ENCODE measurements around the gene SH3RF1.
"Not testable (repeated sequence)": the region's sequence is repeated elsewhere in the genome, so short reads cannot be mapped to it uniquely, and the experiment has no call there.

SH3RF1 gene

DNA sequence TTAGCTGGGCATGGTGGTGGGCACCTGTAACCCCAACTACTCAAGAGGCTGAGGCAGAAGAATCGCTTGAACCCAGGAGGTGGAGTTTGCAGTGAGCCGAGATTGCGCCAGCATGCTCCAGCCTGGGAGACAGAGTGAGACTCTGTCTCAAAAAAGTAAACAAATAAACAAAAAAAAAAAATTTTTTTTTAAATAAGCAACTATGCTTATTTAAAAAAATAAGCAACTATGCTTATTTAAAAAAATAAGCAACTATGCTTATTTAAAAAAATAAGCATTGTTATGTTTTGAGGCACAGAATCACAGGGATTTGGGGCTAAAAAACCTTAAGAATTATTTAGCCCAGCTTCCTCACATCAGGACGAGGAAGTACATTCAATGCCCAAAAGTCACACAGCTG lies 92.7 kb downstream of the SH3RF1 start:
- FAIRE-seq; DNase-seq (ENCODE audit: extremely low spot score, insufficient read length, low read depth): not testable (repeated sequence)

DNA sequence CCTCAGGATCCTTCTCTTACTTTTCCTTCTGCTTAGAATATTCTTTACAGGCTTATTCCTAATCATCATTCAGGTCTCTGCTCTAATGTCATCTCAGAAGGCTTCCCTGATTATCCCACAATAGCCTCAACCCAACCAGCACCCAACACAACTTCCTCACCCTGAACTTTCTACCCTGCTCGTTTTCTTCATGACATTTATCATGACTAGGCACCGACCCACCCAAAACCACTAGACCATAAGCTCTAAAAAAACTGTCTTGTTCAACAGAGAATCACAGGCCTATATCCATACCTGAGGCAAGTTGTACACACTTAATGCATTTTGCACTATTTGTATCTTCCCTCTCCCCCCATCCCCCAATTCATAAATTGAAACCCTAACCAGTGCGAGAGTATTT lies 95.3 kb downstream of the SH3RF1 start:
- no peak for DNase-seq (ENCODE audit: extremely low spot score, insufficient read length, low read depth)
- FAIRE-seq = no peak

DNA sequence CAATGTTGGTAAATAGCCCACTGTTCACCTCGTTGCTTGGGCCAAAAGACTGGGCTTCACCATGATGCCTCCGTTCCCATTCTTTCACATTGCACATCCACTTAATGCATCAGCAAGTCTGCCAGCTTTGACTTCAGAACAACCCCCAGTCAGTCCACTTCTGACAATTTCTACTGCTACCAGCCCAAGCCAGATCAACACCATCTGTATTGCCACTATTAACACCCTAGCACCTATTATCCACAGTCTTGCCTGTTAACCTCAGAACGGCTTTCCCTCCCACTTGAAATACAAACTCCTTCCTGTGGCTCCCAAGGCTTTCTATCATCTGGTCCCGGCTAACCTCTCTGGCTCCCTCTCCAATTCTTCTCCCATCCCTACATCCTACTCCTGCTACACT lies 95.7 kb downstream of the SH3RF1 start:
- FAIRE-seq (no peak), DNase-seq (ENCODE audit: extremely low spot score, insufficient read length, low read depth) (no peak)

DNA sequence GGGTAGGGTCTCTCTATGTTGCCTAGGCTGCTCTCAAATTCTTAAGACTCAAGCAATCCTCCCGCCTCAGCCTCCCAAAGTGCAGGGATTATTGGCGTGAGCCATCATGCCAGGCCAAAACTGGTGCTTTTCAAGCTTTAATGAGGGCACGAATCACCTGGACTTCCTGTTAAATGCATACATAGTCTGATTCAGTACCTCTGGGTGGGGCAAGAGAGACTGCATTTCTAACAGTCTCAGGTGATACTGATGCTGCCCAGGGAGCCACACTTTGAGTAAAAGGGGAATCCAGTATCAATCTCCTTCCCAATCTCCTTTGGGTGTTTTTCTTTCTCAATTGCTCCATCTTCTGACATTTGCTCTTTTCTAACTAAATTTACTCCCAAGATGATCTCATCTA lies 96.5 kb downstream of the SH3RF1 start:
- FAIRE-seq (no peak), DNase-seq (ENCODE audit: extremely low spot score, insufficient read length, low read depth) (no peak)

DNA sequence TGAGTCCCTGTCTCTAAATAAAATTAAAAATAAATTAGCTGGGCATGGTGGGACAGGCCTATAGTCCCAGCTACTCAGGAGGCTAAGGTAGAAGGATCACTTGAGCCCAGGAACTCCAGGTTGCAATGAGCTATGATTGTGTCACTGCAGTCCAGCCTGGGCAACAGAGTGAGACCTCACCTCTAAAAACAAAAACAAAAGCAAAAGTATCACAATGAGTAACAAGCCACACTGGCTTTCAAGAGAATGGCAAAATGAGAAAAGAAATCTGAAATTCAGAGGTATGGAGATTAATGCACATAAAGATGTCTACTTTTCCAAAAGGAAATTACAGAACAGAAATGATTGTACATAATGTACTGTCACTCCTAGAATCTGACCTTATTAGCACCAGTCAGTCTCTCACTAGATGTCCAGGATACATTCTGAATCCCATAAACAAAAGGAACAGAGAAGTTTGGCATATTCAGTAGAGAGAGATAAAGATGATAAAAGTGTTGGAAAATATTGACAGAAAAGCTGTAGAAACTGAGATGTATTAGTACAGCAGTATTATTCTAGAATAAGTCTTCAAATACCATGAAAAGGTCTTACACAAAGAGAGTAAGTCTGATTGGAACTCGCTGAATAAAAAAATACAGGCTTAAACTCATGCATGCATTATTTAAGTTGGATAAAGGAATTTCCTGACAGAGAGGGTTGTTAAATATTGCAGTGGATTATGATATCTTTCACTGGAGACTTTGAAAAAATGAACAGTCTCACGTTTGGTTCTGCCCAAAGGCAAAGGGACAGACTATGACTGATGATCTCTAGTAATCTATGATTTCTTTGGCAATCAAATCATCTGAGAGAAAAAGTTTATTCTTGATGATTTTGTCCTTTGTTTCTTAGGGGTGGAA lies 102.5 kb downstream of the SH3RF1 start:
- FAIRE-seq = peak; percentile 94
- no peak for DNase-seq (ENCODE audit: extremely low spot score, insufficient read length, low read depth)

DNA sequence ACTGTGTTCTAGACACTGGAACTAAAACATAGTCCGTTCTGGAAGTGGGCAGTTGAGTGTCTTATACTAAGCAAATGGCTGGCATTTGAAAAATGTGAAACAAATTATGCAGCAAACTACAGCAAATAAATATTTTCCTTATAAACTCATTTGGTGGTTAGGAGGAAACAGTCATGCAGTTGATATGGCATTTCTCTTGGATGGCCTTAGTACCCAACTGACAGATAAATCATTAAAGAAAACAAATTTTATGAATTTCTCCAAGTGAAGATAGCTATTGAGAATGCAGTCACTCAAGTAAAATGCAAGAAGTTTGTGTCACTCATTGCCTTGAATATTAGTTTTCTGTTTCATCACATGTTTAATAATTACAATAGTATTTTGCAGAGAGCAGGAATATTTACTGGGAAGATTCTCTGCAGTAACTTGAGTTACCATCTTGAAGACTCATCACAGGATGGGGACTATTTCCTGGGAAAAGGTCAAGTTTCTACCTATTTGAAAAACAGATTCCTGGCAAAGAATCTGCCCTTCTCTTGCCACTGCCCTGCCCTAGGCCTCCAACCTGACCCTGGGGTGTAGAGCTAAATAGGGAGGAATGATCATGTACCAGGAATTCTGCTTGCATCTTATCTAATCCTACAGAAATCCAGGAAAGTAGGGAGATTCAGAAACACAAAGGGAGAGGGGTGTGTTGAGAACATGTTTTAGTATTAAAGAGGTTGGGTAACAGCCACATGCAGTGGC lies 105.9 kb downstream of the SH3RF1 start:
- FAIRE-seq = no peak

DNA sequence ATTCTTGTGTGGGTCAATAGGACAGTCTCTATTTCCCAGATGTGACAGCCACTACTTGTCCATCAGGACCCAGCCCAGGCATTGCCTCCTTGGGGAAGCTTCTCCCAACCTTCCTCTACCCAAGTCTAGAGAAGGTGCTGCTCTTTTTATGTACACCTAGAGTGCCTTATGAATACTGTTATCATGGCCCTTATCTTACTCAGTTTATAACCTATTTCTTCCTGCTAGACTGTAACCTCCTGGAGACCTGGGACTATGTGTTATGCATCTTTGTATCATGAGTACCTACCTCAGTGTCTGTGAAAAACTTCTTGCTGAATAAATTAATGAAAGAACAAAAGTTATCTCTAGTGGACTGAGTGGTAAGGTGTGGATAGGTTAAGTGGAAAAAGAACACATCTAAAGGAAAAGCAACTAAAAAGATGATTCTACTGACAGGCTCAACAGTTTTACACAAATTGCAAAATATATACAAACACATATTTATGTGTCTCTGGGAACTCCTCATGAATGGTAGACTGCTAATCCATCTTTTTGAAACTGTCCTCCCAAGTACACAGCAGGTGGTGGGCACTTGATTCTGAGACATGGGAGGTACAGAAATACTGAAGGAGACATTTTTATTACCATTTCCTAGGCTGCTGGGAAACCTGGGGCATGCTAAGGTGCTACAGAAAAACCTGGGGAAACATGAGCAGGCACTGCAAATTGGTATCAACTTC lies 106.6 kb downstream of the SH3RF1 start:
- DNase-seq (ENCODE audit: extremely low spot score, insufficient read length, low read depth) (no peak), FAIRE-seq (no peak)

More for the DNA sequence above, 105.9 kb downstream of the SH3RF1 start:
- no peak for DNase-seq (ENCODE audit: extremely low spot score, insufficient read length, low read depth)

DNA sequence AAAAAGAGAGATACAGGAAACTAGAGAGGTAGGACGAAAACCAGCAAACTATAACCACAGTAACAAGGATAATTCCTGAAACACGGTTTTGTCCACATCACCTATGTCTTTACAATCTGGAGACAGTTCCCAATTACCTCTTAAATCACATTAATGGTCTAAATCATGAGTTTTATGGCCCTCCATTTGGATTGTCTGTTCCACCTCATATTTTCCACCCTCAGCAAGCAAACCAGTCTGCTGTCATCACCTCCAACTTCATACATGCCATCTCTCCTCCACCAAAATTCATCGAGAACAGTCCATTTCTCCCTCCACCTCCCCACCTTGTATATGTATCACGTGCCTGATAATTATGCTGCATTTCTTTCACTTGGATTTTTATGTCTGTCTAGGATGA lies 107.3 kb downstream of the SH3RF1 start:
- DNase-seq (ENCODE audit: extremely low spot score, insufficient read length, low read depth) = no peak
- no peak for FAIRE-seq

DNA sequence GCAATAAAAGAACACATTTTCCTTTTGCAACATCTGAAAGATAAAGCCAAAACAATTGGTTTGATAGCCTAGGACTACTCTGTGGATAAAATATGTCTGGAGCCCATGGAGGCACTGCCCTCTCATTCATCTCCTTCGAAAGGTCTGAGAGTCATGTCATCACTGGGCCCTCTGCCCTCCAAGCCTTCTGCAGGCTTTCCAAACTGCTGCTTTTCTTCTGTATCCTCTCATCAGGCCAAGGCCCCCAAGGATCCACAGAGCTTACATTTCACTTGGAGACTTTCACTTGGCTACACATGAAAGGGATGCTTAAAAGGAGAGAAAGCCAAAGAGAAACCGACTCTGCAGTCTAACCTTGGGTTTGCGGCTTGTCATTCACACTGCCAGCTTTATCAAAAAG lies 109.9 kb downstream of the SH3RF1 start:
- FAIRE-seq (no peak), DNase-seq (ENCODE audit: extremely low spot score, insufficient read length, low read depth) (no peak)

DNA sequence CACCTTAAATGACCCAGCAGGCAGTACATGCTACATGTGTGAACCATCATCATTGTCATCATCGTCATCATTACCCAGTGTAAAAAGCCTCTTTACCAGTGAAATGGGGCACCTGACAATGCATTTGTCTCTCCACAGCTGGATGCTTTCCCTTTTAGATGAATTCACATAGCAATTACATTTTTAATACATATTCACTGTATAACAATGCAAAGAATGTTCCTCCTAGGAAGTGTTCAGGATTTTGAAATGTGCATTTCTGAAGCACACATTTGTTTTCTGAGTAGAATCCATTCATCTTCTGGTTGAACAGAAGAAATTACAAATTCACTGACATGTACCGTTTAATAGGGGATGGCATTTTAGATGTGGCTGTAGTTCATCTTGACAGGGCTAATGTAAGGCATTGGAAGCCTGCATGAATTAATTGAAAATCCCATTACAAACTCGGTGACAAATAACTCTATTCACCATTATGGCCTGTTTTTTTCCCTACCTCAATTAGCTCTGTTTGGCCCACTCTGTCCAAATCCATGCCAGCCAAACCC lies 111.1 kb downstream of the SH3RF1 start:
- FAIRE-seq (no peak), DNase-seq (ENCODE audit: extremely low spot score, insufficient read length, low read depth) (no peak)

DNA sequence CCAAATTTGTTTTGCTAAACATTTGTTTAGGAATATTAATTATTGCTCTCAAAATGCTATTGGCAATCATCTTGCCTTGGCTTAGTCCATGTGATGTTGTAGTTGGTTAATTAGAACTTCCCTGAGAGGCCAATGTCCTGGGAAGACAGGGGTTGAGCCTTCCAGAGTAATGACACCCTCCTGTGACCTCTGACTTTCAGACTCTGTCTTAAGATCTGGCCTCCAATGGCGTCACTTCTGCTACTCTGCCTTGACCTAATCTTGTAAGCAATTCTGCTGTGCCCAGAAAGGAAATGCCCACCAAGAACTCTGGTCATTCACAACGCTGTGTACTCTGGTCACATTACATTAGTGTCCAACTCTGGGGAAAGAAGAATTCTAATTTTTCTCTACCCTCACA lies 111.9 kb downstream of the SH3RF1 start:
- FAIRE-seq = no peak
- DNase-seq (ENCODE audit: extremely low spot score, insufficient read length, low read depth) = no peak

DNA sequence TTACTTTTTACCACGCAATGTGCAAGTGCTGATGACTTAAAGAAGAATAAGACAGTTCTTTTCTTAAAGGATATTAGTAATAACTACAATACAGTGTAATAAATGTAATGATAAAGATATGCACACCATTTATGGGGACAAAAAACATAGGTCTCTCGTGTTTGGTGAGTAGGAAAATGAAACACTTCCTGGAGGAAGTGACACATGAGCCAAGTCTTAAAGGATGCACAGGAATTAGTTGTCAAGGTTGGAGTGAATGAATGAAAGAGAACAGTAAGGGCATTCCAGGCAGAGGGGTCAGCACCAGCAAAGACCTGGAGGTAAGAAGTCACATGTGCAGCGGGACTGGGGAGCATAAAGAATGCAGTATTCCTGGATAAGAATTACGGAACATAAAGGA lies 112.7 kb downstream of the SH3RF1 start:
- FAIRE-seq = no peak

DNA sequence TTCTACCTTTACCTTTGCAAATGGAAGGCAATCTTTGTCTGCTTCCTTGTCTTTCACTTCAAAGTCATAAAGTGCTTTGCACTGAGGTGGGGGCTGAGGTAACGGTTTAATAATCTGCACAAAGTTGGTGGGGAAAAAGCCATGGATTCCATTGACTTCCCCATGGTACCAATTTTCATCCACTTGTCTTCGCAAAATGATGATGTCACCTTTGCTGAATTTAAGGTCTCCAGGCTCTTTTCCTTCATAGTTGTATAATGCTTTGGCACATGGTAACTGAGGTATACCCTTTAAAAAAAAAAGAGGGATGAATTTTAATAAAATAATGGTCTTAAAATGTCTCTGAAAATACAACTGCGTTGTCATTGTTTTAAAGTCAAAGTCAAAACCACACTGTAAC lies 114.4 kb downstream of the SH3RF1 start:
- no peak for DNase-seq (ENCODE audit: extremely low spot score, insufficient read length, low read depth)

More for the DNA sequence above, 112.7 kb downstream of the SH3RF1 start:
- no peak for DNase-seq (ENCODE audit: extremely low spot score, insufficient read length, low read depth)

DNA sequence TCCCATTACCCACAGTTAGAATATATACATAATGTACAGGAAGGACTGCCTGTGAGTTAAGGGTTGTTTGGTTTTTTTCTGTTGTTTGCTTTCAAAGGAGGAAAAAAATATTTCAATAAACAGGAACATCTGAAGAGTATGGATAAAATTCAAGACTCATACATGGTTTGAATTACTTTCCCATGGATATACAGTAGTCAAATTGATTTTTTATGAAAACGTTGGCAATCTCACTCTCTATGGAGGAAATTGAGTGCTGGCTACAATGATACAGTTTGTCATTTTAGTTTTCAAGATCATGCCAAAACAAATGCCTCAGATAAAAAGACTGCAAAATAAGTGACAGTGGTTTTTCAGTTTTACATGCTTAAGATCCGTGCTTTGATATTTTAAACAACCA lies 116.6 kb downstream of the SH3RF1 start:
- FAIRE-seq (peak; percentile 18), DNase-seq (ENCODE audit: extremely low spot score, insufficient read length, low read depth) (no peak)

More for the DNA sequence above, 114.4 kb downstream of the SH3RF1 start:
- FAIRE-seq = no peak

DNA sequence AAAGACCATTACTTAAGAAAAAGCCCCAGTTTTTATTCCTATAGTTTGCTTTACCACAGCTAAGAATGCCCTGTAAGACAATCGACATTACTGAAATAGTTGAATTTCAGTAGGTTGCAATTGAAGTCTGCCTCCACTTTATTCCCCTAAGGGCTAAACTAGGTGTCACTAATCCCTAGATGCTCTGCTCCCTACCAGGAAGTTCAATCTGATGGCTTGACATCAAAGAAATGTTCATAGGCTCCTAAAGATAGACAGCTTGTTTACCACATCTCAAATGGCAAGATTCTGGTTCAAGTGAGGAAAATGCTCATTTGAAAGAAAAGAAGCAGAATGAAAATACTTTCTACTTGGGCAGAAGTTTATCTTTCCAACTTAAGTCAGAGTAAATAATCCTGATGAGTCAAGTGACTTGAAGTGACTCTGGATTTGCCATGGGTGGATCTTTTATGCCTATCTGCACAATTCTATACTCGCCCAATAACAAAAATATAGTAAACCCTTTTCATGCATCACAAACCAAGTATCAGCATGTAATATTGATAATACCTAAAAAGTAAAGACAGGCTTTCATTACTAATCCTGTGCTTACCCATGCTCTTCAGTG lies 117.2 kb downstream of the SH3RF1 start:
- FAIRE-seq = no peak
- no peak for DNase-seq (ENCODE audit: extremely low spot score, insufficient read length, low read depth)

DNA sequence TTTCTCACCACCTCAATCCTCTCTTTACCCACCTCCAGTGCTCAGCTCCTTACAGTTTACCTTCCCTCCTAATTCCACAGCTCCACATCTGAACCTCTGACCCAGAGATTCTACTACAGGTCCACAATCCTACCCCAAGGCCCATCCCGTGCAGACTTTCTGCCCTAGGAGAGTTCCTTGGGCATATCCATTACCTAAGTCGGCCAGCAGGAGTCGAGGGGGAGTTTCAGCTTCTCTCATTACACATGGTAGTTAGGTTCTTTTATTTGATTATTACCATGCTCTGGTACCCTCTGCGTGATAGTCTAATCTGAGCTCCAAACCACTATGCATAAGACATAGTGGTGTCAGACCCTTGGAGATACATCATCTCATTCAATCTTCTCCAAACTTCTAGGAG lies 117.9 kb downstream of the SH3RF1 start:
- FAIRE-seq = no peak
- no peak for DNase-seq (ENCODE audit: extremely low spot score, insufficient read length, low read depth)

DNA sequence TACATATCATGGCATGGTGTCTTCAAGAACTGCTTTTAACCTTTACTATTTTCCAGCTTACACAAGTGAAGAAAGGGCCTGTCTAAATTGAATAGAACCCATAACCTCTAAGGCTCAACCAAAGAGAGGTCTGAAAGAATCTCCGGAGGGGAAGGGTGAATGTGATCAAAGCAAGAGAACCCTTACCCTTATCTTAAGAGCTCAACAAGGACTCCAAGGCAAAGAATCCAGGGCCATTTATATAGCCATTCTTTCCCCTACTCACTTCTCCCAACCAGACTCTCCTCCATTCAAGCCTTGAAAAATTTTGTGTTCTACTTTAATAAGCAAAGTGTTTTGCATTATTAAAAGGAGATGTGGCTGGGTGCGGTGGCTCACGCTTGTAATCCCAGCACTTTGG lies 118.7 kb downstream of the SH3RF1 start:
- FAIRE-seq = no peak
- no peak for DNase-seq (ENCODE audit: extremely low spot score, insufficient read length, low read depth)

DNA sequence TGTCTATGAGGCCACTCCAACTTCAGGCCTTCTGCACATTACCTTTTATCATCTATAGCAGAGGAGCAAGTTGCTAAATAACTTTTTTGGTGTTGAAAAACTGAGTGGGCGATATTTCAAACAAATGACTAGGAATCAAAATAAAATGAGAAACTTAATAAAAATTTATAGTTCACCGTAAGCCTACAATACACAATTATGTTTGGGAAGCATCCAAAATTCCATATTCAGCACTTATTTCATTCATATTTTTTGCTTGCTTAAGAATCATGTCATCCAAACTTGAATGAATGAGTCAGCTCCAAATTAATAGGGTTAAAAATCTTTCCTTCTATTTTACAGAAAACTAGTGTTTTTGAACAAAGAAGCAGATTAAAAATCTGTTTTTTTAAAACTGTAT lies 119.1 kb downstream of the SH3RF1 start:
- DNase-seq (ENCODE audit: extremely low spot score, insufficient read length, low read depth) (no peak), FAIRE-seq (no peak)

DNA sequence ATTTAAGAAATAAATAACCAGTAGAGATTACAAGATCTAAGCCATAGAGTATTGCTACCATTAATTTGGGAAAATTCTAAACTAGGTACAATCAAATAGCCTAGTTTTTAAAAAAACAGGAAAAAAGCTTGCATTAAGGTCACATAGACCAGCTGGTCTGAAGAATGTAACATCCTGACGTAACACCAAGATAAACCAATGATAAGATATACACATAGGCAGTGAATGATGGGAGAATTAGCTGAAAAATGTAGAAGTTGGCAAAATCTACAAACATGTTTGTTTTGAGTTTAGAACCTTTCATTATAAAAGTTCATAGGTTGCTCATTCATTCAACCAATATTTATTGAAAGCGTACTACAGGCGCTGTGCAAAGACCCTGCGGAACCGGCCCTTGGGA lies 120.0 kb downstream of the SH3RF1 start:
- FAIRE-seq = no peak

DNA sequence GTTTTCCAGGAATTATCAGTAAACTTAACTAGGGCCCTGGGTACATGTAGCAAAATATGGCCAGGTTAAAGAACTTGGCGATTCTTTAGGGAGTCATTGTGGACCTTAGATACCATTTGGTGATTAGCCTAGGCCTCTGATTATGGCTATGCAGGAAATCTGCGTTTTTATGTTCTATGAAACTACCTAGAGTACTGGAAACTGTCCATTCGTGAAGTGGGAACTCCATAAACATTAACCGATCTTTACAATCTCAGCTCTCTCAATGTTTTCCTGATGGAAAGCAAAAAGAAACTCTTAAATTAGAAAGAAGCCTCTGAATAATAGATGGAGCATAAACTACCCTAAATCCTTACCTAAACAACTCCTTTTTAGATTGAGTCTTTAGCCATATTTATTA lies 121.9 kb downstream of the SH3RF1 start:
- FAIRE-seq (no peak), DNase-seq (ENCODE audit: extremely low spot score, insufficient read length, low read depth) (no peak)

More for the DNA sequence above, 120.0 kb downstream of the SH3RF1 start:
- no peak for DNase-seq (ENCODE audit: extremely low spot score, insufficient read length, low read depth)

All from GM18507 (cell line).